ENCODE measurements around the gene MICA.
"Not testable (repeated sequence)": the region's sequence is repeated elsewhere in the genome, so short reads cannot be mapped to it uniquely, and the experiment has no call there.

Gene MICA

GRCh38 chr6:31453259-31453658 is 49.9 kb downstream of the MICA start:
- H3K4me1 ChIP-seq (ENCODE audit: control insufficient read depth, insufficient read depth, low read length), result no peaks in the 10 kb centered on the region
- H3K27me3 ChIP-seq (ENCODE audit: control insufficient read depth, insufficient read depth, low read length), result no peaks in the 10 kb centered on the region
- no peak overlapping the region for H3K27ac ChIP-seq (ENCODE audit: low read depth, low read length)
- no peak overlapping the region for H3K9ac ChIP-seq (ENCODE audit: low read length)
- H3K36me3 ChIP-seq (ENCODE audit: control insufficient read depth, insufficient read depth, low read length), result no peaks in the 10 kb centered on the region
- no peak overlapping the region for H3K4me3 ChIP-seq (ENCODE audit: low read length)

GRCh38 chr6:31459864-31460263 is 56.5 kb downstream of the MICA start:
- H3K4me1 ChIP-seq (ENCODE audit: control insufficient read depth, insufficient read depth, low read length); H3K36me3 ChIP-seq (ENCODE audit: control insufficient read depth, insufficient read depth, low read length); H3K27me3 ChIP-seq (ENCODE audit: control insufficient read depth, insufficient read depth, low read length); H3K4me3 ChIP-seq (ENCODE audit: low read length); H3K9ac ChIP-seq (ENCODE audit: low read length); H3K27ac ChIP-seq (ENCODE audit: low read depth, low read length): not testable (repeated sequence)

- Histone ChIP-seq H3K36me3 (ENCODE audit: control insufficient read depth, insufficient read depth, low read length) (no peaks in the 10 kb centered on the region), H3K9ac (ENCODE audit: low read length) (no peak overlapping the region), H3K27me3 (ENCODE audit: control insufficient read depth, insufficient read depth, low read length) (no peaks in the 10 kb centered on the region), H3K4me3 (ENCODE audit: low read length) (no peak overlapping the region), H3K4me1 (ENCODE audit: control insufficient read depth, insufficient read depth, low read length) (no peaks in the 10 kb centered on the region), H3K27ac (ENCODE audit: low read depth, low read length) (no peak overlapping the region)
Measured at GRCh38 chr6:31460361-31461025, 57.1 kb downstream of the MICA start.

GRCh38 chr6:31462026-31462963 is 58.9 kb downstream of the MICA start:
- Histone ChIP-seq H3K9ac (ENCODE audit: low read length) (peak overlapping the region; percentile 40), H3K36me3 (ENCODE audit: control insufficient read depth, insufficient read depth, low read length) (no peaks in the 10 kb centered on the region), H3K4me1 (ENCODE audit: control insufficient read depth, insufficient read depth, low read length) (no peaks in the 10 kb centered on the region), H3K27ac (ENCODE audit: low read depth, low read length) (no peak overlapping the region), H3K4me3 (ENCODE audit: low read length) (peak overlapping the region; percentile 72), H3K27me3 (ENCODE audit: control insufficient read depth, insufficient read depth, low read length) (no peaks in the 10 kb centered on the region)

GRCh38 chr6:31462964-31463870 is 59.8 kb downstream of the MICA start:
- Histone ChIP-seq H3K9ac (ENCODE audit: low read length) (peak overlapping the region; percentile 74), H3K36me3 (ENCODE audit: control insufficient read depth, insufficient read depth, low read length) (no peaks in the 10 kb centered on the region), H3K4me1 (ENCODE audit: control insufficient read depth, insufficient read depth, low read length) (no peaks in the 10 kb centered on the region), H3K27ac (ENCODE audit: low read depth, low read length) (no peak overlapping the region), H3K4me3 (ENCODE audit: low read length) (peak overlapping the region; percentile 72), H3K27me3 (ENCODE audit: control insufficient read depth, insufficient read depth, low read length) (no peaks in the 10 kb centered on the region)

GRCh38 chr6:31464252-31465184 is 61.1 kb downstream of the MICA start:
- Histone ChIP-seq H3K27me3 (ENCODE audit: control insufficient read depth, insufficient read depth, low read length) (no peaks in the 10 kb centered on the region), H3K9ac (ENCODE audit: low read length) (no peak overlapping the region), H3K4me3 (ENCODE audit: low read length) (peak overlapping the region; percentile 72), H3K27ac (ENCODE audit: low read depth, low read length) (no peak overlapping the region), H3K4me1 (ENCODE audit: control insufficient read depth, insufficient read depth, low read length) (no peaks in the 10 kb centered on the region), H3K36me3 (ENCODE audit: control insufficient read depth, insufficient read depth, low read length) (peaks cover 2% of the 10 kb centered on the region)
